GM11168 (cell line): ENCODE measurements around the gene FHIT.

Experiments used
- in situ Hi-C: fragments of 300-500 bp; cut with MboI; formaldehyde crosslinking; loops from one replicate; pipeline ENCODE4 v1.12.0; 2022; ENCODE audit warnings: low sequenced_read_pairs; ENCODE audit not compliant: unreplicated experiment

Gene FHIT

DNA sequence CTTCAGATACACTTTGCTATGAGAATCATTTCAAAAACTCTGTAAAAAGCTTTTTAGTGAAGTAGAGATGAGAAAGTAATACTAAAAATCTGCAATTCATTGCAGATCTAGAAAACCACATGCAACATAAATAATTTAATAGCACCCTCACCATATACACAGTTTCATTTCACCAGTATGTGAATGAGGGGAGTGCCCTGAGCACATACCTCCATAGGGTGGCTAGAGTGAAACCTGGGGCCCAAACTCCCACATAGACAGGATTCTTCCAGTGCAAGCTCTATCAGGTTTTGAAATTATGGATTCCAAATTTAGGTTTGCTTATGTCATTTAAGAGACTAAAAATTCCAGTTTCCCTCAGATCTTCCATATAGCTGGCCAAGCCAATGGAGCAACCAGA, 1228.1 kb downstream of the FHIT start:
- in situ Hi-C loops: no loop called here

DNA sequence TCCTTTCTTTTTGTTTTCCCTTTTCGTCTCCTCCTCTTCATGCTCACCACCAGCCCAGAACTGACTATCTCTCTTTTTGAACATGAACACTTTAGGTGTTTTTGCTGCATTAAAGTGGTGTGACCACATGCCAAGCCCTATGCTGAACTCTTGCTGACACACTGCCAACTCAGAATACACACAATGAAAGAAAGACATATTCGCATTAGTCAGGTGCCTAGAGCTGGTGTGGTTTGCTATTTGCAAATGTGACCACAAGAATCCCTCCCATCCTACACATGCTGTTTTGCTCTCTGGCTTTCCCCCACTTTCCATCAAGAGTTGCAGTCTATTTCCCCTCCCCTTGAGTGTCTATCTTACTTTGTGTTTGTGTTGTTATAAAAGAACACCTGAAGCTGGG, 1233.6 kb downstream of the FHIT start:
- in situ Hi-C loops: no loop called here

DNA sequence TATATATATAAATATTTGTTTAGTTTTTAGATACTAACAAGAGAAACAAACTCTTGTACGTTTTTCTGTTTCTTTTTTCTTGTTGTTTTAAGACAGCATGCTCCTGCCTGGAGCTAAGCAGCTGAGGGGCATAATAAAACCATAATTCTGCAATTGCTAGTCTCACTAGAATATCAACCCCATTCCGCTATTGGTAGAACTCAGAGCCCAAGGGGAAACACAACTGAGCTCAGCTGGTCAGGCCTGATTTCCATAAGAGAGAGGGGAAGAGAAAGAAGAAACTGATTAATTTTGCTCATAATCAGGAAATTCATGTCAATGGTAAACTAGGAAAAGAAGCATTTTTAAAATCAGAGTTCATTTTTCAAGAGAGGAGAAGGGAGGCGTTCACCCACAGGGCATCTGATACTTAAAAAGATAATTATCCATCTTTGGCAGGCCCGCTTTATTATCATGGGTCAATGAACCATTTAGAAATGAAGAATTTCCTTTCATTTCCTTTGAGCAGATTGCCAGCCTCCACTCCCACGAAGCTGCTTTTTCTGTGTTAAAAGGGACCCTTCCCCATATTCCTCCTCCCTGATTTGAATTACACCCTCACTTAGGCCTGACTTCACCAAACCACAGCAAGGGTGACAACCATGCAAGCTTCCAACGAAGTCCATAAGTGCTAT, 1236.1 kb downstream of the FHIT start:
- in situ Hi-C loops: no loop called here

DNA sequence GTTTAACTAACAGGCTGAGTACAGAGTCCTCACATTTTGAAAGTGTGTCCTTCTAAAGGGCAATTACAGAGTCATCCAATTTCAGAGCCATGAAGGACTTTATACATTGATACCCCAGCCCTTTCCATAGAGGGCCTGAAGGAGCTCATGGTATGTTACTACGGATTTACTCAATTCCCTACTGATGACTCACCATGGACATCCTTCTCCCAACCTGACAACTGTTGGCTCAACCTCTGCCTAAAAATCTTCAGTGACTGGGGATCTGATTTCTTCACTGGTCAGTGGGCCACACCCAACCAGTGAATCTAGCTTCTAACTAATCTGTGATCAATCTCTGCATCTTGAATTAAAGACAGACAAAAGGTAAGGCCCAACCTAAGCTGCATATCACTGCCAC, 1238.0 kb downstream of the FHIT start:
- in situ Hi-C loops: no loop called here

DNA sequence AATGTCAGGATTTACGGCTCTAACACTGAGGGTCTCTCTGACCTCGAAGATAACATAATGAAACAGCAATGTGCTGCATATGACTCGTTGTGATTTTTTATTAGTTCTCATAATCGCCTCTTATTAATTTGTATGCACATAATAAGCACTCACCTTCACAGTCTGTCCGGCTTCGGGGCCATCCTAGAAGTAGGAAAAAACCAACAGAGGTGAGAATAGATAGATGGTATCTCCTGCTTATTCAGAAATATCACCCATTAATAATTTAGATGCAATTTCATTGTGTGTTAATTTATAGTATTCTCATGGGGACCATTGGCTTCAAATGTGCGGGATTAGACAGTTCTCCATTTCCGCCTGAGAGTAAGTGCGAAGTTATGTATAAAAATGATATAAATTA, 1240.0 kb downstream of the FHIT start:
- in situ Hi-C loops: no loop called here

DNA sequence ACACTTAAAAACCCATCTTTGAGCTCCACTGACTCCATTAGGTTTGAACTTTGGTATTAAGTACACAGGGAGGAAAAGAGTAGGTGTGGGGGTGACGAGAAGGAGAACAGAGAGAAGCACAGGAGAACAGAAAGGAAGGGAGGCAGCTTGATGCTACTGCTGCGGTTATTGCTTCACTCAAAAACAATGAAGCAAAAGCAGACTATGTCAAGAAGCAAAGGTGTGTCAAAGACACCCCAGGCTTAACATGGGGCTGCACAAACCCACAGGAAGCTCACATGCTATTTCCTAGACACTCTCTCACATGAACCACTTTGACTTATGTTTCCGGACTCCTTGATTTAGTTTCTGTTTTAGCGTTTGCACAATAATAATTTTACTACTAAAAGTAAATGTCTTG, 1240.5 kb downstream of the FHIT start:
- in situ Hi-C loops: no loop called here

DNA sequence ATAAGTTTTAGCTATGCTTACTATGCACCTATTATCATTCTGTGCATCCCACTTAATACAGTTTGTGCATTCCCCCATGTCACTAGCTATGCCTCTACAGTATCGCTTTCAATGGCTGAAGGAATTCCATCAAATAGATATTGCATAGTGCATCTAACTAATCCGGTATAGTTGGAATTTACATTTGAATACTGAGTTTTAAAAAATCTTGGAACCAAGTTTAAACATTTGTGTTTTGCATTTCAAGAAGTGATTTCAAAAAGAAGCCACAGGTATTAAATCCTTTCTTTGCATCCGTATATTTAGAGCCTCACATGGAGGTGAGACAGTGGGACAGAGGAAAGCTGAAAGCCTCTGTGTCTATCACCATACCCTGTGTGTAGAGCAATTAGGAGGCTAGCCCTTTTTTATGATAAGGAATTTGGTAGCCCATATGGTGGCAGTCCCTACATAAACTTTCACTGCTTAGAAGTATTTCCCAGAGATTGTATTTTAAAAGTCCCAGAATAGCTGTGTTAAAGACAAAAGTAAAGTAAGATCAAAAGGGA, 1241.2 kb downstream of the FHIT start:
- in situ Hi-C loops: no loop called here

DNA sequence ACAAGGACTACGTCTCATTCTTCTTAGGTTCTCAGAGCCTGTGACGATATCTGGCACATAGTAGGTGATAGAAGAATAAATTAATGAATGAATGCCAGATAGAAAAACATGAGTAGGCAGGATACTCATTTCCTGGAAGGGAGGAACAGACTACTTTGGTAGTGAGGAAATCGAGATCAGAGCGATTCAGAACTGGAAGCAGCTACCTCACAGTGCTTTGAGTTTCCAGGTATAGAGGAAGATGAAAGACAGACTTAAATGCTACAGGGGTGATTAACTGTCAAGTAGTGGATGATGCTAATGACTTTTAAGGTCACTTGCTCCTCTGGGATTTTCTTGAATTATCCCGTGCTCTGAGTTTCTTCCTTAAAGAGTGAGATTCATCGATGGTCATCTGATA, 1249.9 kb downstream of the FHIT start:
- in situ Hi-C loops: no loop called here

DNA sequence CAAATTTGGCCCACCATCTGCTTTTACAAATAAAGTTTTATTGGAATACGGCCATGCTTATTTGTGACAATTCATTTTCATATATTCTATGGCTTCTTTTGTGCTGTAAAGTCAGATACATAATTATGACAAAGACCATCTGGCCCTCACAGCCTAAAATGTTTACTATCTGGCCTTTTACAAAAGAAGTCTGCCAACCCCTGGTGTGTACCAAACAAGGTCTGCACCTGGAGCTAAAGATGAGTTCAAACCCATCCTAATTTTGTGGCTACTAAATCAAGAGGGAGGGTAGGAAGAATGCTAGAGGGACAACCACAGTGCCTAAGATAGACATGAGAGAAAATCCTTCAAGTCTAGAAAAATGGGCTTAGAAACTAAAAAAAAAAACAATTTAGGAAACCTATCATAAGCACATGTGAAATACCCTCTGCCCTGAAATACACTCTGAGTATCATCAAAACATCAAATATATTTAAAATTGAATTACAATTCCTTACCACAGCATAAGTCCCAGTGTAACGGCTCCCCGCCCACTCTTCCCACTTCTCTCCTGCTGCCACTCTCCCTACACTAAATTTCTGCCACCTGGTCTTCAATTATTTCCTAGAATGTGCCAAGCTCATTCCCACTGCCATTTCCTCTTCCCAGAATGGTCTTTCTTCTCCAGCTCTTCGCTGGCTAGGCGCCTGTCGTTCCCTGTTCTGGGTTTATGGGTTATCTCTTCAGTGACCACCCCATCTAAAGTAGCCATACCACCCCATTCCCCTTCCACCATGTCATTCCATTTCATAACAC, 1250.7 kb downstream of the FHIT start:
- in situ Hi-C loops: no loop called here

DNA sequence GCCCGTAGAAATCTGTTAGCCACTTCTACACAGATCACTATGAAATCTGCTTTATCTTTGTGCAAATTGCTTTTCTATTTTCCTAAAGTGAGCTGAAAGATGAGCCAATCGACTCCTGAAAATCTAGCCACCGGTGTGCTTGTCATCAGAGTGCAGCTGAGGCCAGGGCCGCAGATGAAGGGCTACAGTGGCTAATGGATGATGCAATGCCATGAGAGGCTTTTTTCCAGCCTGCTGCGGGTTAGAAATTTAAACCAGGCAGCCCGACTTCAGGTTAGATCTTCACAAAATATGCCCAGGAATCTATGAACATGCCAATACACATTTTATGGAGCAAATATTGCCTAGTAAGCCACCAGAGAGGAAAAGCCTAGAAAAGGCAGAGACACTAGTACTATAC, 1253.2 kb downstream of the FHIT start:
- in situ Hi-C loops: no loop called here

DNA sequence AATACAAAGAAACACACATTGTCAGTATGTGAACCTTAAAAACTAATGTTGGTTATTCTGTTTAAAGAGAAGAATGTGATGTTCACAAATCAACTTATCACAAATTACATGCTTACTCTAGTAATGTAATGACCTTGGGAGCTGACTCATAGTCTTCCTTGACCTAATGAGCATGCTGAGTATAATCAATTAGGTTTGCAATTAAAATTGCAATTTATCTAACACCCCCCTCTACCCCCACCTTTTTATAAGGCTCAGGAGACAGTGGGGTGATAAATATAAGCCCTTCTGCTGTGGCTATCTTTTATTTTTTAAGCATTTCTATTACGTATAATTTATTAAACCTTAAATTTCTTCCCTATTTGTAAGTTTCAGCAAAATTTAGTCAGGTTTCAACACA, 1253.7 kb downstream of the FHIT start:
- in situ Hi-C loops: no loop called here

DNA sequence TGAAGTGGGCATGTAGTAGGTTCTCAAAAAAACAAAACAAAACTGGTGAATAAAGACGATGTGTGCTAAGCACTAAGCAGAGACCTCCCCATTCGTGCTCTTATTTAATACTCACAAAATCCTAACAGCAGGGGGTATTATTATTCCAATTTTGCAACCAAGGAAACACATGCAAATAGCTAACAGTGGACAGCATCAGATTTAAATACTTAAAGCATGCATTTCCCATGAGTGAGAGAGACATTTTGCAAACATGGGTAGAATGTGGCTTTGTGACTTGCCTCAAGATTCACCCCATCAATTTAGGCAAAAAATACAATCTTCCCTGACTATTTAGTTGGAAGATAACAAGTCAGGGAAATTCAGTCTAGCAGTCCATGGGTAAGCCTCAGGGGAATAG, 1255.2 kb downstream of the FHIT start:
- in situ Hi-C loops: no loop called here

DNA sequence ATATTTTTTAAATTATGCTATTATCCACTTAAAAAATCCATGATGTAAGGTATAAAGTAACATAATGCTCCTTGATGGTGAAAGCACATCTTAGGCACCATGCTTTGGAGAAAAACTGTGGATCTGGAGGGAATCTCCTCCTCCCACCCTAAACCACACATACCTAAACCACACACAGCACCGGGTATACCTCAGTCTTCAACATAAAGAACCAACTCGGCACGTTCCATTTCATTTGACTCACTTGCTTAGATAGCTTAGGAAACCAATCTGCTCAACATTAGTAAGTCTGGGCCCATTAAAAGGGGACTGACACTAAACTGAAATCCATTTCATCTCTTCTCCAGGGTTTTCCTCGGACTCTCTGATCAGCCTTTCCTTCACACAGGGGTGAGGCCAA, 1255.7 kb downstream of the FHIT start:
- in situ Hi-C loops: no loop called here

DNA sequence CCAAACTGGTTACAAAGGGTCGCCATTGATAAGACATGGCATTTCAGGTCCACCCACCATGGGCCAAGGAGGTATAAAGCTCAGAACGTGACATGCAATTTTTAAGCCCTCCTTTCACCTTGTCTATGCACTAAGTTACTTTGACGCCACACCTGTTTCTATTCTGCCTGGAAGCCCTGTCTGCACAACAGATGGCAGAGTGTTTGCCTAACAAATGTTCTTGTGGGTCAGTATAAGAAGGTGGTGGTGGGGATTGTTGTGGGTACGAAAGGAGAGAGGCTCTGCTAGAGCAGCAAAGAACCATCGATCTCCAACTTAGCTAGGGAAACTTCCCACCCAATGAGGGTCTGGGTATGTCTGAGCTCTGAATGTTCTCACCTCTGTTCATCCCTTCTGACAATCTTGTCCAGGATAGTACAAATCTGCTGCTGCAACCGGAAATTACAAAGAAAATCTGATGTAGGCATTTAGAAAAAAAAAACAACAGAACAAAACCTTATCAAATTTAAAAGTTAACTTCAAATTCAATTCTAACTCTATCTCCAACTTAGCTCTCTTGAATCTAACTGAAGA, 1256.4 kb downstream of the FHIT start:
- in situ Hi-C loops: no loop called here

DNA sequence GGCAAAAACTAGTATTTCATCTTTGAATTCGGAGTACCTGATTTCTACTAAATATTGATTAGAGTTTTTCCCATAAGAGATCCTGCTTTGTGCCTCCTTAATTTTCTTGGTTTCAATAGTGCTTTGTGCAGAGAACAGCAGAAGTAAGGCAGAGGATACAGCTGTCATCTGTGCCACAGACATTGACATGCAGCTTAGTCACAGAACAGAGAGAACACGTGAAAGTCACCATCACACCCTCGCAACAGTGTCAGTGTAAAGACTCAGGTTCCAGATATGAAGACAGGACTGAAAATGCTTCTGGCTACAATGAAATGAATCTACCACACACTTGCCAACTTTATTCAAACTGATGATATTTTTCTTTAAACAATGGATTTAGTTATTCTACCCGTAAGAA, 1258.7 kb downstream of the FHIT start:
- in situ Hi-C loops: no loop called here

DNA sequence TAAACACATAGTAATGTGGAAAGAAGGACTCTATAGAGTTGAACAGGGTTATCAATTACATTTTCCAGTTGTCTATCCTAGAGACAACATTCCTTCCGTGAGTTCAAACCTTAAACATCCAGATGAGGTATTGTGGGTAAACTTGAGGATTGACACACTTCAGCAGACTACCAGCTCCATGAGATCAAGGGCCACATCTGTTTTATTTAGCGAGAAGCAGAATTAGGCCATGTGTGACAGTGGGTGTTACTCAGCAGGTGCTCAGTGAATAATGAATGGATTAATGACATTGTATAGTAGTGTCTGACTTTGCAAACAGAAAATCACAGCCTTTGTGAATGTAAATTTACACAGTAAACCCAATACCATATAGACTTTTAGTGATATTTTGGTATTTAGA, 1260.3 kb downstream of the FHIT start:
- in situ Hi-C loops: no loop called here

DNA sequence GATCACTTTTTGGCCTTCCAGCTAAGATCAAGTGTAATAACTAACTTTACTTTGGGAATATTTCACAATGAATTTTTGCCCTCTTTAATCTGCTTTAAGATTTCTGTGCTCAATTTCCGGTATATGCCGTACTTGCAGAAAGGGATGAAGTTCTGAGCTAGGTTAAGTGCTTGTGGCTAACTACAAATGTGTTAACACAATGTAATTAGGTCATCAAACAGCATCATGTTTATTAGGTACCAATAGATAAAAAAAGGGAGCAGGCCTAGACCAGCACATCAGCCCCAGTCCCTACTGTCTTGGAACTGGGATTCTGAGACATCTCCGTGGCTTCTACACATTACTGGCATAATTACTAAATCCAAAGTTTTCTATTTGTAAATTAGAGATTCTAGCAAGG, 1268.7 kb downstream of the FHIT start:
- in situ Hi-C loops: no loop called here

DNA sequence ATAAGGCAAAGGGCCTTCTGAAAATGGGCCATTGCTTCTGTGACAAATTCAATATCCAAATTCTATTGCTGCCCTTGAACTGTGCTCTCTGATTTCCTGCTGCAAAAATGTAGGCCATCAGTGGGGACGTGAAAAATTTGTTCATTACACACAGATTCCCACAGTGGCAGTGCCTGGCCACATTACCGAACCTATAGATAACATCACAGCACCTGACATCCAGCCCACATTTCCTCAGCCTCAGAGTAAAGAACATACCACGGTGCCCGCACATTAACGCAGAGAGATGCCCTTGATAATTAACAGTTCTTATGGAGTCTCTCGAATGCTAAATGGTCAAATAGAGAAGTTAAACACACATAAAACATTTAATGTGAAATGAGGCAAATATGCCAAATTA, 1269.9 kb downstream of the FHIT start:
- in situ Hi-C loops: no loop called here

DNA sequence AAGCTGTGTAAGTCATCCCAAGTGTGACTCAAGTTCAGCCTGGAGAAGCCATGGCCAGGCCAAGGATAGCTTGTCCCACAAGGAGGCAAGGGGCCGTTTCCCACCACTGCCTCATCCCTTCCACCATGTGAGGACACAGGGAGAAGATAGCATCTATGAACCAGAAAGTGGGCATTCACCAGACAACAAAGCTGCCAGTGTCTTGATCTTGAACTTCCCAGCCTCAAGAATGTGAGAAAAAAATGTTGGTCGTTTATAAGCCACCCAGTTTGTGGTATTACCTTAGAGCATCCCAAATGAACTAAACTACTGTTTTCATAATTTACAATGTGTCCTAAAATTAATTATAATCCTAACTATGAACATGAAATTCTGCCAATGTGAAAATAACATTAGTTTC, 1270.7 kb downstream of the FHIT start:
- in situ Hi-C loops: no loop called here

DNA sequence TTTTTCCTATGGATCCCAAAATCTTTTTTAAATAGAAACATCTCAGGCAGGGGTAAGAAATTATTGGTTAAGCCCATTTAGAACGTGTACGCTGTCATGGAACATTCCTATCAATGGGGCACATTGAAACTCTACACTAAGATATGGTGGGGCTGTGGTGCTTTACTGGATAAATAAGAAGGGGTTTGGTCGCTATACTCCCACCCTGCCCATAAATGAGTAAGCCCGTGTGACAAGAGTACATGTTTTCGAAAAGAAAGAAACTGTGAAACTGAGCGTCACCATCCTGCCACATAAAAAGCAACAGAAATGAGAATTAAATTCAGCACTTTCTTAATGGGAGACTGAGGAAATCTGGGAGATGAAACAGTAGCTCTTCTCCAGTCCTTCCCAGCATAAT, 1271.7 kb downstream of the FHIT start:
- in situ Hi-C loops: no loop called here

DNA sequence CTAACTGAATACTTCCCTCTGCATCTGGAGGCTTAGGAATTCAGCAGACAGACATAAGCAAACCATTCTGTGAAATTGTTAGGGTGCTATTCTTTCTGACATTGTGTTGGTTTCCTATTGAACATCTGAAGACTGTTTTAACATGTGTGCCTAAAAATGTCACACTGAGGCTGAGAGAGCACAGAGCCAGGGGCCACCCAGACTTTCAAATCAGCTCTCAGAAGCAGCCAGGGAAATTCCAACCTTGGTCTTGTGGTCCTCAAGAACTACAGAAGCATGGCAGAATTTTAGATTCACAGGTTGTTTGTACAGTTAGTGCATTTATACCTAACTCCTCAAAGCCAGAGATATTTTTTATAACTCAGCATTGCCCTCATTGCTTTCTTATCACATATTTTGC, 1272.3 kb downstream of the FHIT start:
- in situ Hi-C loops: no loop called here
